GM13976 (cell line): ENCODE measurements around the gene GRIN3A.

Experiments used
- DNase-seq: peaks from one replicate; pipeline ENCODE4 v3.0.0; 2012; ENCODE audit warnings: low spot score
- in situ Hi-C: fragments of 300-500 bp; cut with MboI; formaldehyde crosslinking; loops from one replicate; pipeline ENCODE4 v1.12.0; 2022; ENCODE audit warnings: low sequenced_read_pairs, mixed read lengths, inconsistent platforms; ENCODE audit not compliant: unreplicated experiment
- TF ChIP-seq, protein P1 (sequence below): IDR thresholded peaks from 2 replicates; pipeline ENCODE4 v1.5.1; 2012; ENCODE audit warnings: borderline replicate concordance, mild to moderate bottlenecking; ENCODE audit not compliant: insufficient read depth; ENCODE audit errors: extremely low read depth, missing control alignments, control extremely low read depth

GRIN3A gene

DNA sequence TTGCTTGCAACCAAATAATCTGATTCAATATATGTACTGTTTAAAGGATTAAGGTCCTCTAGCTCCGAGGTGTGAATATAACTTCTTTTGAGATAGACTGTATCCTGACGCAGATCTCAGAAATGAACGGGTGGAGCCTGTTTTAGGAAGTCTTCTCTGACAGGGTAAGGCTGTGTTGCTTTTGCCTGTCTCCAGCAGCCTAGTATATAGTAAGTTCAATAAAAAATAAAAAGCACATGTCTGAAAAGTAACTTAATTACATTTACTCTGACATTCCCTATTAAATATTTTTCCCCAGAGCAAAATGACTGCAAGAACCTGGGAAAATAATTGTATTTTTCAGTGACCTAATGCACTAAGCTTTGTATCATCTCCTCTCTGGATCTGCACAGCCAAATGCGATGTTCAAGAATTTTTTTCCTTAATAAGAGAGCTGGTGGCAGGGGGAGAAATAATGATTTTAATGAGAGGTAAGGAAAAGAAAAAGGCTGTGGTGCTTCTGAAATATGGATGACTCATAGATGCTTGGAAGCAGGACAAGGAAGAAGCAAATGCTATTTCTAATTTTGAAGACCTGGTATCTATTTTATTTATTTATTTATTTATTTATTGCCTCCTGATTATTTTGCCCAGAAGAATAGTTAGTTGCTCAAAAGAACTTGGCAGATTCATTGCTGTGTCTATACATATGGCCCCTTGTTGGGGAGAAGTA, 151.0 kb downstream of the GRIN3A start:
- in situ Hi-C loops: no loop called here
- TF ChIP-seq, protein P1, sequence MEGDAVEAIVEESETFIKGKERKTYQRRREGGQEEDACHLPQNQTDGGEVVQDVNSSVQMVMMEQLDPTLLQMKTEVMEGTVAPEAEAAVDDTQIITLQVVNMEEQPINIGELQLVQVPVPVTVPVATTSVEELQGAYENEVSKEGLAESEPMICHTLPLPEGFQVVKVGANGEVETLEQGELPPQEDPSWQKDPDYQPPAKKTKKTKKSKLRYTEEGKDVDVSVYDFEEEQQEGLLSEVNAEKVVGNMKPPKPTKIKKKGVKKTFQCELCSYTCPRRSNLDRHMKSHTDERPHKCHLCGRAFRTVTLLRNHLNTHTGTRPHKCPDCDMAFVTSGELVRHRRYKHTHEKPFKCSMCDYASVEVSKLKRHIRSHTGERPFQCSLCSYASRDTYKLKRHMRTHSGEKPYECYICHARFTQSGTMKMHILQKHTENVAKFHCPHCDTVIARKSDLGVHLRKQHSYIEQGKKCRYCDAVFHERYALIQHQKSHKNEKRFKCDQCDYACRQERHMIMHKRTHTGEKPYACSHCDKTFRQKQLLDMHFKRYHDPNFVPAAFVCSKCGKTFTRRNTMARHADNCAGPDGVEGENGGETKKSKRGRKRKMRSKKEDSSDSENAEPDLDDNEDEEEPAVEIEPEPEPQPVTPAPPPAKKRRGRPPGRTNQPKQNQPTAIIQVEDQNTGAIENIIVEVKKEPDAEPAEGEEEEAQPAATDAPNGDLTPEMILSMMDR: no peak
- DNase-seq: no peak

DNA sequence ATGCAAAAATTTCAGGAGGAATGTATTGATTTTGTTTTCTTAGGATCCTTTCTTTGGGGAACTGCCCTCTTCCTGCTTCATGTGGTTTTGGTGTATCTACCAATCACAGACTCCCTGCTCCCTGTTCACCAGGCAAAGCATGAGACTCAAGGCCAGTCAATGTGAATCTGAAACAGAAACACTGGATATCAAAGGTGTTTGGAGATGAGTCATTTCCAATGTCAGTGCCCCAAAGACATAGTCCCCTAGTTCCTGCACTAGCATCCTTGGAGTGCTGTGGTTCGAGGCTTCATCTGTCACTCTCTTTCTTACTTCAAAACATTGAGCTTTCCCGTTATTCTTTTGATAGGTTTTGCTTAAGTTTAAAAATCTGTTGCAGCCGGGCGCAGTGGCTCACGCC, 151.8 kb downstream of the GRIN3A start:
- TF ChIP-seq, protein P1: no peak
- in situ Hi-C loops: no loop called here
- no peak for DNase-seq

DNA sequence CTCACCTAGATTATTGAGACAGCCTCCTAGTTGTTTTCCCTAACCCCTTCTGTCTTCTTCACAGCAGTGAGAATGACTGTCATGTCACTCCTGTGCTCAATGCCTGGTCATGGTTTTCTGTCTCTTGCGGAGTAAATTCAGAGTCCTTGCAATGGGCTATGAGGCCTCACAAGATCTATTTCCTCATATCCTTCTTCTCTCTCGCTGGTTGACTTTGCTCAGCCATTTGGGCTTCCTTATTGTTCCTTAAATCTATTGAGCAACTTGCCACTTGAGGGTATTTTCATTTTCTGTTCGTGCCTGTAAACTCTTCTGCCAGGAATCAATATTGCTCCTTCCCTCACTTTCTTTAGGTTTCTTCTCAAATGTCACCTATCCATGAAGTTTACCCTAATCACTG, 152.7 kb downstream of the GRIN3A start:
- TF ChIP-seq, protein P1: no peak
- in situ Hi-C loops: no loop called here
- DNase-seq: no peak

DNA sequence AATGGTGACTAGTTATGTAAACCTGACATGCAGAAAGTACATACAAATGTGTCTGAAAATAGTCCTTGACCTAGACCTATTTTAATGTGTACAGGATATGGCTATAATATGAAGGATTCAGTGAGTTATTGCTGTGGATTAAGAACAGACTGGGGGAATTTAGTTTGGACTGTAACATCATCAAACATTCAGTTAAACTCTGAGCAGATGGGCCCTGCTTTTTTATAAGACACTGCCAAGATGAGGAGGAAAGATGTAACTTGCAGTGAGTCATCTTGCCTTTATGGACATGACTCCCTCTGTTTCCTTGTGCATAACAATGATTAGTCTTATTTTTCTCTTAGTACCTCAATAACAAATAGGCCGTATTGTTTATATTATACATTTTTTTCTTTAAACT, 155.9 kb downstream of the GRIN3A start:
- TF ChIP-seq, protein P1: no peak
- DNase-seq: no peak
- in situ Hi-C loops: no loop called here

GRCh38 chr9:101579711-101580545, 158.5 kb downstream of the GRIN3A start:
- TF ChIP-seq, protein P1: no peak
- in situ Hi-C loops: no loop called here
- no peak for DNase-seq

DNA sequence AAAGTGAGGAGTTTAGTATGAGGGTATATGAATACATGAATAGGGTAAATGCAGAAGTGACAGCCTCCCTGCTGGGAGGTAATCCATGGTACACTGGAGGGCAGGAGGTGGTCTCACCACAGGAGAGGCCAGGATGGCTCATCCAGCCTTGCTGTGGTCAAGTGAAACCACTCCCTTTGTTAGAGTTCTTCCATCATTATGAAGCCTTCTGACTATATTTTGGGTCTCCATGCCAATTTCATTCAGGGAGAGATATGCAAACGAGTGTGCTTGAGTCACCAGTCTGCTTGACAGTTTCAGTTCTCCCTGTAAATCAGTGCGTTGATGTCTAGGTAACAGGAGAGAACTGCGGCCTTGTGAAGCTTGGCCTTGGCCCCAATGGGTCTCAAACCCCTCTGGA, 160.1 kb downstream of the GRIN3A start:
- in situ Hi-C loops: no loop called here
- TF ChIP-seq, protein P1: no peak
- no peak for DNase-seq
